NCI-H1048 (cell line): ENCODE data around the gene HAT1.
A peak's percentile ranks its signal among the peaks of the same experiment; 100 is the strongest.
"Not testable (repeated sequence)": the region's sequence is repeated elsewhere in the genome, so short reads cannot be mapped to it uniquely, and the experiment has no call there.

Source experiments
- DNase-seq: peaks from one replicate; lab custom pipeline; 2025; lab: John Stamatoyannopoulos, UW

HAT1 gene, protein sequence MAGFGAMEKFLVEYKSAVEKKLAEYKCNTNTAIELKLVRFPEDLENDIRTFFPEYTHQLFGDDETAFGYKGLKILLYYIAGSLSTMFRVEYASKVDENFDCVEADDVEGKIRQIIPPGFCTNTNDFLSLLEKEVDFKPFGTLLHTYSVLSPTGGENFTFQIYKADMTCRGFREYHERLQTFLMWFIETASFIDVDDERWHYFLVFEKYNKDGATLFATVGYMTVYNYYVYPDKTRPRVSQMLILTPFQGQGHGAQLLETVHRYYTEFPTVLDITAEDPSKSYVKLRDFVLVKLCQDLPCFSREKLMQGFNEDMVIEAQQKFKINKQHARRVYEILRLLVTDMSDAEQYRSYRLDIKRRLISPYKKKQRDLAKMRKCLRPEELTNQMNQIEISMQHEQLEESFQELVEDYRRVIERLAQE

GRCh38 chr2:171922230-171923022 is at the start of gene HAT1:
Gene HAT1 (plus strand): TSS chr2:171922461. CDS start chr2:171922501, 40 bp downstream.
- DNase-seq: peak; percentile 88

GRCh38 chr2:171874517-171874916 is 47.7 kb upstream of the HAT1 start:
- DNase-seq: no peak

GRCh38 chr2:171874963-171875362 is 47.3 kb upstream of the HAT1 start:
- no peak for DNase-seq

- DNase-seq: no peak
These were observed 43.7 kb upstream of the HAT1 start for GRCh38 chr2:171878481-171878993.

DNA sequence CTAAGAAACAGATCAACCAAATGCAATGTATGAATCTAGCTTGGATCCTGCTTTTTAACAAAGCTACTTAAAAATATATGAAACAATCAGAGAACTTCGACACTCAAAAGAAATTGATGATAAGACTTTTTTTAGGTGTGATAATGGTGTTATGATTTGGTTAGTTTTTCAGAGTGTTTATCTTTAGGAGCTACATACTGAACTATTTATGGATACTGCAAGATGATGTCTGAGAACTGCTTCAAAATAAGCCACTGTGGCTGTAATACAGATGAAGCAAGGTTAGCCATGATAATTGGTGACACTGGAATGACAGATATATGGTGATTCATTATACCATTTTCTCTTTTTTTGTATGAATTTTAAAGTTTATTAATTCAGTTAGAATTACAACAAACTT is 42.4 kb upstream of the HAT1 start:
- DNase-seq: no peak

- DNase-seq: no peak
These were observed 41.5 kb upstream of the HAT1 start for GRCh38 chr2:171880774-171881173.

DNA sequence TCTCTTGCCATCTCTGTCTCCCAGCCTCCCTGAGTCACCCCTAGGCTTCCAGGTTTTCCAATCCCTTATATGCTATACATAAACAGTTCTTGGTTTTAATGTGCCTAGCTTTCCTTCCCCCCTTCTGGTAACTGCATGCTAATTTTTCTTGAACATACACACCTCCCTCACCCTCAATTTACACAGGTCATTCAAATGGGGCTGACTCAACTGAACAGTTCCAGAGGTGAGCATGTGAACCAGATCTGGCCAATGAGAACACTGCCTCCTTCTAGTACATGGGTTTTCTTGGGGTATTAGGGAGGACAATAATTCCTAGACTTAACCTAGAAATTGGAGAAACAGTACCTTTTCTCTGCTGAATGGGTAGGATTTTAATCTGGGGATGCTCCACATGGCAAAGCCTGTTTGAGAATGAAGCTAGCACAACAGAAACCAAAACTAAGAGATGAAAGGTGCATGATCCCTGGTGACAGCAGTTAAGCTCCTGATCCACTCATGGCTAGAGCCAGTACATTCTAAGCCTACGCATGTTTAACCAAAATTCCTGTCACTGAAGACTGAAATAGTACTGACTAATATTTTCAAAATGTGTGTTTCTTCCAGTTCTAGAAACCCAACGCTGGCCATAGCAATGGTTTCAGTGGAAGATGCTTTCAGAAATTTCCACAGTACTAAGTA is 40.0 kb upstream of the HAT1 start:
- no peak for DNase-seq

- no peak for DNase-seq
These were observed 38.9 kb upstream of the HAT1 start for GRCh38 chr2:171883275-171883893.

DNA sequence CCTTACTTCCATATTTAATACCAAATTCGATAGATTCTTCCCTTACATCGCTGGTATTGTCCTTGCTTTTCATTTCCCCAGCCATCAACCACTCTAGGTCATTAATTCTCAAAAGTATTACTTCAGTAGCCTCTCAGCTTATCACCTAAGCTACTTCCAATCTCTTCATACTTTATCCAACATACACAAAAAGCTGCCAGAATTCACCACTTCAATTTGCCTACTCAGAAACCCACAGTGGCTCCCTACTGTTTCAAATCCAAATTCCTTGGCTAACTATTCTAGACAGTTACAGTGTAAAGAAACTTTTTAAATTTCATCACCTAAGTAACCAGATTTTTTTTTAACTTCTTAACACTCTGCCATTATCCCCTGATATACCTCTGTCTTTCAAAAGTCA is 32.9 kb upstream of the HAT1 start:
- no peak for DNase-seq

DNA sequence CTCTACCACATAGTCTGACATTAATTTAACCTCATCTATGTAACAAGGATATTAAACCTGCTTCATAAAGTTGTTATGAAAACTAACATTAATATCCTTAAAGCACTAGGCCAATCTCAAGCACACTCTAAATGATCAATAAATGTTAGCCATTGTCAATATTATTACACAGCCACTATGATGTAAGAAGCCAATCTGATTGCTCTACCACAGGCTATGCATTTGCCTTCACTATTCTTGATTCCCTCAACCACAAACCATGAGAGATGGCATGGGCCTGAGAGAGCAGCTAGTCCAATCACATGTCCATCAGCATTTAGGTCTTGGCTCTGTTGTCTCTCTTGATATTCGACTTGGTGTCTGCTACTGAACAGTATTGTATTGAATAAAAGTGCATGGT is 32.5 kb upstream of the HAT1 start:
- DNase-seq: no peak

DNA sequence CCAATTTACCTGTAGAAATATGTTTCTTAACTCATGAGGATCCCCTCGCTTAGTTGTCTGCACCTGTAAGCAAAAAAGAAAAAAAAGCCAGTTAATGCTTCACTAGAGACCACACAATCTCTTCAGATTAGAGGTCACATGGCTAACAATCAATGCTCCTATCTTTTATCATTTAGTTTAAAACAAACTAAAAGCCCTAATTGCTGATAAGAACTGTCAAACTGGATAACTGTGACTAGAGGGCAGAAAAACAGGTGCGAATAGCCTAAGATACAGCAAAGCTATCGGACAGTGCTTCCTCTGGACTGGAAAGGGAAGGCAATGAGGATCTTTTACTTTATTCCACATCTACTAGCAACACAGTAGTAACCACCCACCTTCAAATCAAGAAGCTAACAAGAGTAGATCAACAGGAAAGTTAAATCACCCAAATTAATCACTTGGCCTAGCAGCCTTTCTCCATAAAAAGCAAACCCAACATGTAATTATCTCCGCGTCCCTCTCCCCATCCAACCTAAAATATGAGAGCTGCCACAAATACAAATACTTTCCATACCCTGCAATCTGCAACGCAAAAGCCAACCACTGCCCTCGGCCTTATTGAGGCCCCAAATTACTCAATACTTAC is 29.0 kb upstream of the HAT1 start:
- DNase-seq: no peak

DNA sequence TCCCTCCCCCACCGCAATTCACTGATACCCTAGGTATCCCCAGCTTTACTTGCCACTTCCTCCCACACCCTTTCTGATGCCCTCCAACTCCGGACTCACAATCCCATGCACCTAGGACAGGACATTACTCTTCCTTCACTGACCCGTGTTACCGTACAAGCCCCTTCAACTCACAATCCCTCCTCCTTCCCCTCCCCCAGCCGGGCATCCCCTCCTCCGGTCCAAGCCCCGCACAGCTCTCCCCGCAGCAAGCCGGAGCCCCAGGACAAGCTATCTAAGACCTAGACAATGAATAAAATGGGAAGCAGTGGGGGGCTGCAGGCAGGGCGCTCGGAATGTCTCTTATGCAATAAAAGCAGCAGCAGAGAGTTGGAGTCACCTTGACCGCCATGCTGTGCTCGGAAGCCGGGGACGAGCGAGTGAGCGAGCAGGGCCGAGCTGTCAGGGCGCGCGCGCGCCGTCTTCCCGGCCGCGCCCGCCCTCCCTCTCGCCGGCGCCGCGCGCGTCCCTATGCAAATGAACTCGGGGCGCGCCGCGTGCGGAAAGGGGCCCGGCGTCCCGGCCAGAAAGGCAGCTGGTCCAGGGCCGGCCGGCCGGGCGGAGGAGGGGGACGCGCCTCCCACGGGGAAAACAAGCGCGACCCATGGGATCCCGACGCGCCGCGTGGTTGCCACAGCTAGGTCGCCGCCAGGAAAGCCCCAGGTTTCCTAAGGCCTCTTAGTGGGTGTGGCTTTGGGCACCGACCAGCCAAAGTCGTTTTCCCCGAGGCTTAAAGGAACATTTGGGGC is 28.2 kb upstream of the HAT1 start, which contains the start of gene SLC25A12:
Gene SLC25A12, minus strand, starts transcription at position 421 of the 788 bp plus-strand sequence. Its CDS starts 30 bp downstream, at position 391.
- peak; percentile 60 for DNase-seq

GRCh38 chr2:171894612-171894947 is 27.7 kb upstream of the HAT1 start:
- no peak for DNase-seq

DNA sequence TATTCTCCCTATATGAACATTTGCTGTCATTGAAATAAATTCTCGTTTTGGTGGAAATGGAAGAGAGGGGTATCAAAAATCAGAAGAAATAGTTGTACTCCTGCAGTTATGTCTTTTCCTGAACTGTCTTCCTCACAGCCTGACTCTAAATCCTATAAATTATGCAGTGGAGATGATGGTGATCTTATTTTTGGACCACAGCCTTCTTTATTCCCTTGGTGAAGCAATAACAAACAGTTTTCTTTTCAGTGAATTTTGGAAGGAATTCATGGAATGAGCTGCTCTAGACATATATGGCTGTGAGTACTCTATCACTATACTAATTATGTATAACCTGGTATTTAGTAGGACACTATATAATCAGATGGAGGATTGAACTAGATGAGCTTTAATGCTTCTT is 26.5 kb upstream of the HAT1 start:
- DNase-seq: no peak

- DNase-seq: not testable (repeated sequence)
These were observed 22.5 kb upstream of the HAT1 start for GRCh38 chr2:171899623-171900282.

DNA sequence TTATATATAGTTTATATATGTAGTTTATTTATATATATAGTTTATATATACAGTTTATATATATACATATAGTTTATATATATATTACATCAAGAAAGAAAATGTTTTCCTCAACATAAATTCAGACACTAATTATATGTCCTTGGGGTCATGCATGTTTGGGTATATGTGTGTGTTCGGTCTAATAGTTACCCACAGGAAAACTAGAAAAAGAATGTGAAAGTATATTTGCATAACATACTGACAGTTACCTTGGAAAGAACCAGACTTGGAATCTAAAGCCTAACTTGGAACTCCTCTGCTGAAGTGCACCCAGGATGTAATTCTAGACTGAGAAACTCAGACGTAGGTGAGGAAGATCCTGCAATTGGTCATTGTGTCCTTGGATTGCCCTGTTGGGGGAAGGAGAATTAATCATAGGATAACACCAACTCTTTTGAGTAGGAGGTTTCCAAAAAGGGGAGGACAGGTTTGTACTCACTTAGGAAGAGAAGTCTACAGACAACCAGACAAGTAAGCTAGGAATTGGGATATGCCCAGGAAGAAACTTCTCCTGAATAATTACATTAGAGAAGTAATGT is 19.3 kb upstream of the HAT1 start:
- no peak for DNase-seq

DNA sequence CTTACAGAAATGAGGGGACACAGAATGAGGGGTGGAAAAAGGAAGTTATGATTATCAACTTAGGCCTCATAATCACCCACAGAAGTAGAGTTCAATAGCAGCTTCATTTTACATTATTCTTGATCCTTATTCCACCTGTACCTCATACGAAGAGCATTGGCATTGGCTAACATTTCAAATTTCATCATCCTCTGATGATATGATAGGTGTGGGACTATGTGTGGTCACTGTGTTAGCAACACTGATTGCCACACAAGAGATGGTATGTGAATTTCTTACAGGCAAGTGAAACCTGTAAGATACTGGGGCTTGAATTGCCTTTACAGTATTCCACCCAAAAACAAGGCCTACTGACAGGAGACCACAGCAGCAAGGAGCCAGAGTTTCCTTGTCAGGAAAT is 14.0 kb upstream of the HAT1 start:
- no peak for DNase-seq

GRCh38 chr2:171909266-171909665 is 13.0 kb upstream of the HAT1 start:
- DNase-seq: no peak

DNA sequence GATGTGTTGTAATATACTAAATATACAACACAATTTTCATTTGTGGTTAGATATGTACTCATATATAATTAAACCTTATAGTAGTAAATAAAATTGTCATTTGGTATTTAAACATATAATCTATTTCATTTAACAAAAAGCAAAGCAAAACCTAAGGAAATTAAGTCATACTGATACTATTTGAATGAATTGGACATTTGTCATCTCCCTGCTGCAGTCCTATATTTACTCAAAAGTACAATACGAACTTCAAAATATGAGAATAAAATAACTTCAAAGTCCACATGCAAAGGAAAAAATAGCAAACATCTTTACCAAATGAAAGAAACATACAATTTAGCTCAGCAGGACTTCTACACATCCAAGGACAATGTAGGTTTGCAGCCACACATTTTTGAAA is 11.8 kb upstream of the HAT1 start:
- DNase-seq: no peak

DNA sequence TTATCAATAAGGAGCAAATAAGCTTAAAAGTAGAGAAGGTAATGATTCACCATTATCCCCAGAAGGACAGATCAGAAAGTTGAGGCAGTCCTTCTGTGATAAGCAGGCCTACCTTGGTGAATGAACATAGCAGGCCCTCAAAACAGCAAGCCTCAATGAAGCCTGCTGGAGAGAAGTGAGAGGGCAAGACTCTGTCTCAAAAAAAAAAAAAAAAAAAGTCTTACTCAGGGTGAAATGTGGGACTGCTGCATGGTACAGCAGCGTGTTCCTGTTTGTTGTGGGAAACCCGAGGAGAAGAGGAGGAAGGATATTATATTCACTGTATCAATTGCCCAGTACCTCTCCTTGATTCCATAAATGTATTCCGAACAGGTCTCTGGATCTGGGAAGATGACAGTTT is 8.7 kb upstream of the HAT1 start:
- no peak for DNase-seq
